Measurements from ENCODE around the gene ASAP2.
"Not testable (repeated sequence)": the region's sequence is repeated elsewhere in the genome, so short reads cannot be mapped to it uniquely, and the experiment has no call there.

ASAP2 gene

DNA sequence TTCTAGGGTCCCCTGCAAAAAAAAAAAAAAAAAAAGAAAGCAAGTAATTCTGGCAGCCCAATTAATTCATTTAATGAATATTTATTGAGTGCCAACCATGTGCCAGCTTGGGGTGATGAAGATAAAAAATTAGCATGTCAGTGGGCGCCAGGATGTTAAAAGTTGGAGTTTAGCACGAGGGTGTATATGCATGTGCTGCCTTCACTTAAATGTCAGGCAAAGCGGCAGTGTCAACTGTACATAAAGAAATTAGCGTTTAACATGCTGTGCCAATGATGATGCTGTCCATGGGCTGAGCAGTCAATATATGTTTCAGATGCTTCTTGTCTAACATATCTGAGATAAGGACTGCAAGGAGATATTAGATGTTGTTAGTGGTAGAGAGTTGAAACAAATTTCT, 49.5 kb downstream of the ASAP2 start:
- DNase-seq: no peak

DNA sequence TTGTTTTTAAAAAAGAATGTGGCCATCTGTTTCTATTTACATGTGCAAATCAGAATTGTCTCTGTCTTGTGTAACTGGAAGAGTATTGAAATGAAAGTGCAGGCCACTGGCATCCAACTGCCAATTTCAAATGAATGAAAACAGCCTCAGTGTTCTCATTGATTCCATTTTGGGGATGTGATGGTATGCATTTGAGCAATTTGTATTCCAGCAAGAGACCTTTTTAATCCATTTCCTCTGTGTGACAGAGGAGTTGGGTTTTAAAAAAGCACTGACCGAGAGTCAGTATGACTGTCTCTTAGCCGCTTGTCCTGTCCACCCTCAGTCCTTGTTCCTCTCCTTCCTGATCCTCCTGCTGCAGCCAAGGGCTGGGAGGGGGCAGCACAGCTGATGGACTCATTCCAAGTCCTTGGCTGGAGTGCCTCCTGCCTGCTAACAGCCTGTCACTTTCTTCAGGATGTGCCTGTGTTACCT, 50.0 kb downstream of the ASAP2 start:
- DNase-seq: peak; percentile 14

DNA sequence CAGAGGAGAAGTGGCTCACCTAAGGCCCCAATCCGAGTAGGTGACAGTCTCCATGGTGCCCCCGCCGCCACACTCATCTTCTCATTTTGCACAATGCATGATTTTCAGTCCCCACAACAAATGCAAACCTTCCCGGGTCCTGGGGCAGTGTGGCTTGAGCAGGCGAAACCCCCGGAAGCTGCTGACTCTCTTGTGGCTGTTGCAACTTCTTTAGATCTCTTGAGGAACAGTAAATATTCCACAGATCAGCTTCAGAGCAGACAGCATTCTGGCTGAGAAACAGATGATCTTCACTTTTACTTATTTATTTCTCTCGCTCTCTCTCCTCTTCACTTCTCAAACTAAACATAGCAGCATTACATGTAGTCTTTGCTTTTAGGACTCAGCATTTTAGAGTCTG, 51.9 kb downstream of the ASAP2 start:
- peak; percentile 76 for DNase-seq

DNA sequence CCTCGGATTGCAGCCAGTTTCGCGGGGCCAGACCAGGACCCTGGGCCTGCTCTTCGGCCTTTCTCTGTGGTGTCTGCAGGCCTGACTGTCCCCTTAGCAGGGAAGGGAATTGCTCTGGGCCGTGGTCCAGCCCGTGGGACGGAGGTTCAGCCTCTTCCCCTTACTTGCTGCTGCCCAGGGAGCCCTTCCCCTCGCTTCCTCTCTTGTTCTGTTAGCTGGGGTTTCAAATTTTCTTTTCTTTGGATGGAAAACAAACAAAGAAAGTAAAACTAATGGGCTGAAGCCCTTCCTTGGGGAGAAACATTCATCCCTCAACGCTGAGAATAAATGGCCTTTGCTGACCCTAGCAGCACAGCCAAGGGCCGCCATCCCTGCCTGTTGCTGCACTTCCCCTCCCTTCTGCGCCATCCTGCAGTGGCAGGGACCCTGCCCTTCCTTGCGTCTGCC, 52.4 kb downstream of the ASAP2 start:
- peak; percentile 58 for DNase-seq

DNA sequence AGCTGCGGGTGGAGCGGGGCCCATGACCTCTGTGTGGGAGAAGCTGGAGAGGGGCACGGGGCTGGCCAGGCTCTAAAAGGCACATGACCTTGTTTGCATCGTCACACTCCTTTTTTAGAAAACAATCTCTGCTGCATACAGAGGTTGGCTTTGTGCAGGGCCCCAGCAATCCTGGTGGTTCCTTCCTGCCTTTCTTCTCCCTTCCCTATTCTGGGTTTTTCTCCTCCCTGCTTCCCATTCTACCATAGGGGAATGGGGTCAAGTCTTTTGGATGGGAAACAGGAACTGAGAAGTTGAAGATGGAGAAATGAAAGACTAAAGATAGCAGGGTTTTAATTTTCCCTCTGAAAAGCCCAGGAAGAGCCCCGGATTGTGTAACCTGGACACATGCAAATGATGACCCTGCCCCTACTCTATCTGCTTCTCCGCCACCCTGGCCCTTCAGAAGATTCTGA, 53.9 kb downstream of the ASAP2 start:
- peak; percentile 97 for DNase-seq

DNA sequence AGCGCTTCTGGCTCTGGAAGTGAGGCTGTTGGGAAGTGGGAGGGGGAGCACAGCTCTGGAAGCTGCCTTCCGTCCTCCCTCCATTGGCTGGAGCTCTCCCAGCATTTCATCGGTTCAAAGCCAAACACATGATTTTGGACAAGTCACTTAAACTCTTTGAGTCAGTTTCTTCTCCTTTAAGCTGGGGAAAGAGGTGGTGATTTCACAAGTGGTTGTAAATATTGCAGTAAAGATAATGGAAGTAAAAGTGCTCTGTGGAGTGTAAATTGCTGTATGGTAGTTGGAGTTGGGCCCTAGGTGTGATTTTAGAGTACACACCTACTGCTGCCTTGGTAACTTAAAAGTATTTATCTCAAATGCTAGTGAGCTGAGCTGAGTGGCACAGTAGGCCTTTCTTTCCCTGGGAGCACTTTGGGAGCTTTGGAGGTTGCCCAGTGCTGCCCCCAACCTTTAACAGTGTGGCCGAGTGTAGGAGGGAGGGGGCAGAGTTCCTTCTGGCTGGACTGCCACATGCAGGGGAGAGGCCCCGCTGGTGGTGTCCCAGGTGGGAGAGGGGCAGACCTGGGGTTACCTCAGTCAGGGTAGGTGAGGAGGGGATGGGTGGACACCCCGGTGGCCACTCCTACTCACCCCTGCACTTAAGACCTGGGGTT, 54.7 kb downstream of the ASAP2 start:
- peak; percentile 95 for DNase-seq

DNA sequence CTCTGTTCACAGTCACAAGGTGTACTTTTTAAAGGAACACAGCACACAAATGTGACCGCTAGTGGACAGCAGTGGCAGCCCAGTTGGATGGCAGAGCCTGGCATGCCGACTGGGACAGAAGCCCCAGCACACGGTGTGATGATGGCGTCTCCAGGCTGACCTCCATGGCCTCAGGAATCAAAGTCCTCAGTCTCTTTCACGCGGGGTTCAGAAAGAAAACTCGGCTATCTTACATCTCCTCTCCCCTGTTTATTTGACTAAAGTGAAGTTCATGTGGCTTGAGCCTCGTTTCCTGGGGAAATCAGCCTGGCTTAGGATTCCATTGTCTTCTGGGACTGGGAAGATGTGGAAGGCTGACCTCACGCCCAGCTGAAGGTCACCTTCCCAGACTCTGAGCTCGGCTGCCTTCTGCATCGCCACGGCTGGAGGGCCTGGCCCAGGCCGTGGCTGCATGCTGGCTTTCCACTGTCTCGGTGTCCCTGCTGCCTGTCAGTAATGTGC, 56.1 kb downstream of the ASAP2 start:
- no peak for DNase-seq

DNA sequence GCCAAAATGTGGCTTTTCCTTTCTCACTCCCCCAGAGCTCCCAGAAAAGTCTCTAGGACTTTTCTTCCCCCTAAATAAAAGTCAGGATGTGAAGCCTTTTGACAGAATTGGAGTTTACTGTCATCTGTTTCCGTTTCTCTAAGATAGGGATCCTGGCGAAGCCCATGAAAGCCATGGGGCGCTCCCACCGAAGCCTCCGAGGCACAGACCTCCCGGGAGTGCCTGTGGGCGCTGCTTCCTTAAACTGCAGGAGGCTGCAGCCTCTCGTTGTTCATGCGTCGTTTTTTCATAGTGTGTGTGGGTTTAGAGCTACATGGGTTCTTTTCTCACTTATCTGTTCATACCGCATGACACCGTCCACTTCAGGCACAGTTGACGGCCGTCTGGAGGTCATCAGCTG, 56.8 kb downstream of the ASAP2 start:
- DNase-seq: peak; percentile 90

DNA sequence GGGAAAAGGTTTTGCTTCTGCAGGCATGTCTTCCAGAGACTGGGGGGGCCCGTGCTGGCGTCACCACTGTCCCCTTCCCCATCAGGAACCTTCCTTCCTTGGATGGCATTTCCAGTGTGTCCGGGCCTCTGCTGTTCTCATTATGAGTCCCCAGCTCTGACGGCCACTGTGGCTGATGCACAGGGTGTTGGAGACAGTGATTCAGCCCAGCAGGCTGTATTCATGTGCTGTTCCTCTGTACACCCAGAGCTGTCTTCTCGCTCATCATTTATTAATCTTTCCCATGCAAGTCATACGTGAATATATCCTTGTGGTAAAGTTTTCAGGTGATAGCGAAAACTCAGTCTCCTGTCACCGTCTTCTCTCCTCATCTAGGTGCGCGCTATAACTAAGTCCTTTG, 57.7 kb downstream of the ASAP2 start:
- DNase-seq: no peak

DNA sequence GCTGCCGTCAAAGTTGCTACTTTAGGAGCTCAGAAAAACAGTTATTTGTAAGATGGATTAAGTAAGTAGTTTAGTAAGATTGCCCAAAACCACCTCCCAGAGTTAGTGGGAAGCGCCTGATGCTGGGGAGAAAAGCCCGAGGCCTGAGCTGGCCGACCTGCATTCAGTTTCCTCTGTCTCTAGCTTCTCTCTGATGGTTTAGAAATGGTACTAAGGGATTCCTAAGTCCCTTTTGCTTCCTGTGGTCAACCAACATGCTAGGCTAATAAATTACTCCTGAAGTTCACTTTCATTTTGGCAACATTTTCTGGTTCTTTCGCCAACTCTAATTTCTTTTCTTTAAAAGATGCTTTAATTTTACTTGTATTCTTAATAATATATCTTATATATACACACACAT, 60.1 kb downstream of the ASAP2 start:
- DNase-seq: peak; percentile 21

DNA sequence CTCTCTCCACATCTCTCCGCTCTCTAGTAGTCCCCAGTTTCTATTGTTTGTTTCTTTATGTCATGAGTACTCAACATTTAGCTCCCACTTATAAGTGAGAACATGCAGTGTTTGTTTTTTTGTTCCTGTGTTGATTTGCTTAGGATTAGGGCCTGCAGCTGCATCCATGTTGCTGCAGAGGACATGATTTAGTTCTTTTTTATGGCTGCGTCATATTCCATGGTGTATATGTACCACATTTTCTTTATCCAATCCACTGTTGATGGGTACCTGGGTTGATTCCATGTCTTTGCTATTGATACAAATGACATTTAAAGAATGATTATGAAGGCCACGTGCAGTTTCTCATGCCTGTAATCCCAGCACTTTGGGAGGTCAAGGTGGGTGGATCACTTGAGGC, 60.7 kb downstream of the ASAP2 start:
- not testable (repeated sequence) for DNase-seq

DNA sequence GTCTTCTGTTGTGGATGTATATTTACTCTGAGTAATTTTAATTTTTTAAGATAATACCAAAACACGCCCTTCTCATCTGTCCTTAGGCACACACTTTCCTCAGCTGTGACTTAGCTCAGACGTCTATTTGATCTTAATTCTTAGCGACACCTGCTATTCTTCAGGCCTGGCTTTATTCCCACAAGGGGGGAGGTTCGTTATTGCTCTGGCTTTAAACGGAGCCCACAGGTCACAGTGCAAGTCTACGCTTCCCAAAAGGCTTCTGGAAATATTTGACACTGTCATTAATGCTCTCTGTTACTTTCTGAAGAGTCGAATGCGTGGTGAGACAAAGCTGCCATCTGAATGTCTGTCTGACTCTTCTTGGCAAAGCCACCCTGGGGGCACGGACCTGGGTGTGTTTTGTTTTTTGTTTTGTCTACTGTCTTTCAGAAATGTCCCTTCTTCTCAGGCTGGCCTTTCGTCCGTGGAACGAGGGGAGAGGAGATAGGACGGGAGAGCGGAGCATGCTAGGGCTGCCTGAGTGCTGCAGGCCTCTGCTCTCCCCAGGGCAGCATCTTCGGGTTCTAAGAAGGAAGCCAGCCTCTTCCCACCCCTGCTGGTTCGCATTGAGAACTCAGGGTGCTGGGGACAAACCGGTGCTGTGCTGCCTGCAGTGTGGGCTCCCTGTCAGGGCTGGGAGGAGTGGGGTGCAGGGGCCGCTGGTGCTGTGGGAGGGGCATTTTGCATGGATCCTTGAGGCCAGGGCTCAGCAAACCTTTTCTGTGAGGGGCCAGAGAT, 61.9 kb downstream of the ASAP2 start:
- DNase-seq: no peak

DNA sequence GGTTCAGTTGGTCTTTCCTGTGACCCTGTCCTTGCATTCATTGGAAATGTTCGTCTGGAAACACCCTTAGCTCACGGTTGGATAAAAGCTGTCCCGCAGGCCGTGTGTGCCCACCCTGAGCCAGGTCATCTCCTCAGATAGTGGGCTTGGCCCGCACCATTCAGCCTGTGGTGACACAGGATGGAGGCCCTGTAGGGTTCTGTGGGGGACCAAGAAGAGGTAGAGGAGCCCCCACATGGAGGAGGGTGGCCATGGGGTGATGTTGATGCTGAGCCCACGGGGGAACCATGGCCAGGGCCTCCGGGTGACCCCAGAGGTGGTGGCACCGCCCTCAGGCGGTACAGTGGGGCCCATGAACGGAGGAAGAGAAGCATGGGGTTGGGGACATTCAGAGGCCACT, 62.7 kb downstream of the ASAP2 start:
- DNase-seq: no peak

DNA sequence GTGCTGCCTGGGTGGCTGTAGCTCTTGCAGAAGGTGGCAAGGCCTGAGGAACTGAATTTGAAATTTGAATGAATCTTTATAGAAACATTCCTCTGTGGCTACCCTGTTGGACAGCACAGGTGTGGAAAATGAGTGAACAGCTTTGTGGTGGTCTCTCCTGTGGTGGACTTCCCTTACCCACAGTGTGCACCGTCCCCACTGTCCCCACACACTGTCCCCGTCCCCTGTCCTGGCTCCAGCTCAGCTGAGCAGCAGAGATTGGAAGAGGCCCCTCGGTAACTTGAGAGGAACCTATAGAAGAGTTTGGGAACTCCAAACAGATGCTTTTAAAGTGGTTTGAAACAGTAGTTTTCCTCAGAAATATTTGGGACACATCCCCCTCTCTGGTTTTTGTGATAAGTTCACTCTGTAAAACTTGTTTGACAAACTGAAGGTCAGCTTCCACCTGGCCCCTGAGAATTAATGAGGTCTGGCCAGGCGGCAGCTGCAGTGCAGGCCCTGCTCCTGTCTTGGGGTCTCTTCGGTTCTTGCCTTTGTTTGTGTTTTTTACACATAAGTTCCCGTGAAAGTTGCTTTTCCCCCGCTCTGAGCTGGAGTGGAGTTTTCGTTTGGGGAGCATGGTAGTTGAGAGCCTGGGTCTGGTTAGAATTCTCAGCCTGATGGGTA, 63.2 kb downstream of the ASAP2 start:
- no peak for DNase-seq

DNA sequence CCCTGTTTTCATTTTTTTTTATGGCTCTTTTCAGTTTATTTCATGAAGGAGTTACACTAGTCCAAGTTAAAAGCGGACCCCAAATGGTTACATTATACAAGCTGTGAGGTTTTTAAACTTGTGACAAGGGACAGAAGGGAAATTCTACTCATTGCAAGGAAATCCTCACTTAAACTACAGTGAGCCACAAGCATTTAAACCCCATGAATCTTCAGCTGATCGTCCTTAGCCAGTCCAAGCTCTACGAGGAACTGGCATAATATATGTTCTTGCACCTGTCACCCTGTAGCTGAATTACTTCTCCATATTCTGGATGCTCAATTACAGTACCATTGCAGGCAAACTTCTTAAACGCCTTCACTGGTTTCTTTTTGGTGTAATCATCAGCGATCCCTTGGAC, 64.5 kb downstream of the ASAP2 start:
- DNase-seq: no peak

DNA sequence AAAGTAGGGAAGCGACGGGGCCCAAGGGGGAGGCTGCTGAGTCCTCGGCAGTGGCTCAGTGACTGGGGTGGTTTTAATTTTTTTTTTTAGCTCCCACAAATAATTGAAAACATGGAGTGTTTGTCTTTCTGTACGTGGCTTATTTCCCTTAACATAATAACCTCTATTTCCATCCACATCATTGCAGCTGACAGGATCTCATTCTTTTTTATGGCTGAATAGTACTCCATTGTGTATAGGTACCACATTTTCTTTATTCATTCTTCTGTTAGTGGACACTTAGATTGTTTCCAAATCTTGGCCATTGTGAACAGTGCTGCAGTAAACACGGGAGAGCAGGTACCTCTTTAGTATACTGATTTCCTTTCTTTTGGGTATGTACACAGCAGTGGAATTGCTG, 65.1 kb downstream of the ASAP2 start:
- DNase-seq: no peak

DNA sequence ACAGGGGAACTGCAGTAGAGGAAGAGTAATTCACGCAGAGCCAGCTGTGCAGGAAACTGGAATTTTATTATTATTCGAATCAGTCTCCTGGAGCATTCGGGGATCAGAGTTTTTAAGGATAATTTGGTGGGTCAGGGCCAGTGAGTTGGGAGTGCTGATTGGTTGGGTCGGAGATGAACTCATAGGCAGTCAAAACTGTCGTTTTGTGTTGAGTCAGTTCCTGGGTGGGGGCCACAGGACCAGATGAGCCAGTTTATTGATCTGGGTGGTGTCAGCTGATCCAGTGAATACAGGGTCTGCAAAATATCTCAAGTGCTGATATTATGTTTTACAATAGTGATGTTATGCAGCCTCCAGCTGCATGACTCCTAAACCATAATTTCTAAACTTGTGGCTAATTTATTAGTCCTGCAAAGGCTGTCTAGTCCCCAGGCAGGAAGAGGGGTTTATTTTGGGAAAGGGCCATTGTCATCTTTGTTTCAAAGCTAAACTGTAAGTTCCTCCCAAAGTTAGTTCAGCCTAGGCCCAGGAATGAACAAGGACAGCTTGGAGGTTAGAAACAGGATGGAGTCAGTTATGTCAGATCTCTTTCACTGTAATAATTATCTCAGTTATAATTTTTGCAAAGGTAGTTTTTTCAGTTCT, 67.0 kb downstream of the ASAP2 start:
- no peak for DNase-seq

DNA sequence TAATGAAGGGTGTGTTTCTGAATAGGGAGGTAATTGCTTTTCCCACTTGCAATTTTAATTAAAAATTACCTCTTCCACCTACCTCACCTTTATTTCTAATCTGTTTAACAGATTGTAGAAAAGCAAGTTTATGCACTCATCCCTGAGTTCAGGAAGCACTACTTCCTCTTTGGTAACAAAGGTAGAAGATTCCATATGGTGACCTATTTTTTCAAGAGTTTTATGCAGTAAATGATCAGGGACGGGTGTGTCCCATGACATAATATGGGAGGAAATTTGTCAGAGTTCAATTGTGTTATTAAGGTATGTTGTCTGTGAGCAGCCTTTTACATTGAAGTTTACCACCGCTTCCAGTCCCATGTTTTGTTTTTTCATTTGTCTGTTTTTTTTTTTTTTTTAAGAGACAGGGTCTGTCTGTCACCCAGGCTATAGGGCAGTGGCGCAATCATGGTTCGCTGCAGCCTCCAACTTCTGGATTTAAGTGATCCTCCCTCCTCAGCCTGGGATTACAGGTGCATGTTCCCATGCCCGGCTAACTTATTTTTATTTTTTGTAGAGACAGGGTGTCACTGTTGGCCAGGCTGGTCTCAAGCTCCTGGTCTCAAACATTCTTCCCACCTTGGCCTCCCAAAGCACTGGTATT, 68.2 kb downstream of the ASAP2 start:
- no peak for DNase-seq

DNA sequence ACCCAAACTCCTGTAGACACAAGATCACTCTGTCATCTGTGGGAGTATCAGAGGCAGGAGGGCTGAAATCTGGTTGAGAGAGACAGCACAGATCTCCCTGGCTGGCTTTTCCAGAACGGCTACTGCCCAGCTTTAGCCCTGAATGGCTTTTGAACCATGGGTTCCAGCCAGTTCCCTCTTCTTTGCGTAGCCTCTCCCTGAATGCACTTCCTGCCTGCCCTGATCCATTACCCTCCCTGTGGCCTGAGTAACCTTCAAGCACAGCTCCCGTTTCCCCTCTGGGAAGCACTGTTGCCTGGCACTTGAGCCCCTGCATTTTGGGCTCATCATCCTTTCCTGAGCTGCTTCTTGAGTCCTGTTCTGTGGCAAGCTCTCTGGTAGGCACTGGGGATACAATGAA, 68.8 kb downstream of the ASAP2 start:
- DNase-seq: no peak

DNA sequence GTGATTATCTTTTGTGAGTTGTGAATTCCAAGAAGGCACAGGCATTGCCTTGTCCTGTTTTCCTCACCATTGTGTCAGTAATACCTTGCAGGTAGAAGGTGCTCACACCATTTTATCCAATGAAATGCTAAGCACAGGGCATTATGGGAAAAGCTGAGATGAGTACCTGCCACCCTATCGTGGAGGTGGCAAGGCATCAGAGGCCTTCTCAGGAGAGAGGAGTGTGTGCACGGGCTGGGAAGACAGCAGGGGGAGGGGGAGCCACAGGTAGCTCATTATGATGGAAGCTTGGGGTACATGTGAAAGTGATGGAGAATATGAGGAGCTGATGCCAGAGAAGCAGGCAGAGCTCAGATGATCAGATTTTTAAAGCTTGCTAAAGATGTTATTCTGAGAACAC, 69.5 kb downstream of the ASAP2 start:
- DNase-seq: no peak

DNA sequence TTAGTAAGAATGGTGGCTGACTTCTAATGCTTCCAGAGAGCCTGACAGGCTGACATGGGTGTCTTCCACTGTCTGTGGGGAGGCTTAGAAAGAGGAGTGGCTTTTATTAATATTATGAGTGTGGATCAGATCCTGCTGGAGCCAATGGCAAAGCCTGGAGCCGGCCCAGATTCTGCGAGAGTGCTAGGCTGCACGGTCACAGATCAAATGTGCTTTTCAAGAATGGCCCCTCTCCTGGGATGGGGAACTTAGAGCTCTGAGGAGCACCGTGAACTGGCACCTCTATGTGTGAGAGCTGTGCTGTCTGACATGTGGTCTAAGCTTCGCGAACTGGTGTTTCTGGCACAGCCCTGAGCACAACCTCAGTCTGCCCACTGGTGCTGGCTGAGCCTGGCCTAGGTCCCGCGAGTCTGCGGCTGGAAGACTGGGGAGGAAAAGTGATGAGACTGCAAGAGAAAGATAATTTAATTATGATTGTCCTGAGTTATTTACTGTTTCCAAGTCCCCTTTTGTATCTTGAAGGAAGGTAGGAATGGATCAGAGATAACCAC, 70.4 kb downstream of the ASAP2 start:
- no peak for DNase-seq

DNA sequence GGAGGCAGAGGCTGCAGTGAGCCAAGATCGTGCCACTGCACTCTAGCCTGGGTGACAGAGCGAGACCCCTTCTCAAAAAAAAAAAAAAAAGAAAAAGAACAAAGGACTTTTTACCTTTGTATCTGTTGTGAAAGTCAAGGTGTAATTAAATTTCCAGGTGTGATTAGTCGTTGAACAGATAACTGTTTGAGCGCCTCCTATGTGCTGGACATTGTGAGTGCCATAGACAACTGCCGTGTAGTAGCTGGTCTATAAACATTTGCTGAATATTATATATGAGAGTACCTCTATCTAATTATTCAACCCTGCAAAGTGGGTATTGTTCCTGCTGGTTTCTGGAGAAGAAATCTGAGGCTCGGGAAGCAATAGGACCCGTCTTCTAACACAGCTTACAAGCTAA, 71.8 kb downstream of the ASAP2 start:
- DNase-seq: no peak

Data from inflammatory macrophage treated with lipopolysaccharide for 4 hours (primary cell).